ENCODE data around the gene SNED1.

DNA sequence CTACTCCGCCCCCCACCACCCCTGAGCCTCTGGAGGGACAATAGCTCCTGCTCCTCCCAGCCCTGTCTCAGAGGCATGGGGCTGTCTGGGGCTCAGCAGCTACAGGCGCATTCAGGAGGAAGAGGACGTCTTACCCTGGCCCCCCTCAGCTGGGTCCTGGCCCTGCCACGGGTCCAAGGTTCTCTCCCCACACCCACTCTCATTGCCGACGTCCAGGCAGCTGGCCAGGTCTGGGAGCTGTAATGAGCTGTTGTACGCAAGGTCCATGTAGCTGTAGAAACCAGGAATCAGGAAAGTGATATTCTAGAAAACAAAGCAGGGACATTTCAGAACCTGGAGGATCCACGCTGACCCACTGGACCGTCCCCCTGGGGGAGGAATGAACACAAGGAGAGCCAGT lies 137.3 kb downstream of the SNED1 start:
- no peak for TF ChIP-seq CTCF (IDR thresholded peaks at IDR 0.05; ENCODE audit: poor library complexity, severe bottlenecking)
- no peak for TF ChIP-seq POLR2AphosphoS5 (IDR thresholded peaks at IDR 0.05)

Data from neural cell (in vitro differentiated cells).